GM19328 (cell line): ENCODE results near the gene KIF21A.
A peak's percentile ranks its signal among the peaks of the same experiment; 100 is the strongest.
"Not testable (repeated sequence)": the region's sequence is repeated elsewhere in the genome, so short reads cannot be mapped to it uniquely, and the experiment has no call there.

Experiments
- ATAC-seq: cut with Tn5 transposase; IDR thresholded peaks from one replicate; pipeline ENCODE4 v1.9.1; 2021; ENCODE audit warnings: mild to moderate bottlenecking, moderate library complexity; ENCODE audit not compliant: unreplicated experiment

Gene KIF21A, protein sequence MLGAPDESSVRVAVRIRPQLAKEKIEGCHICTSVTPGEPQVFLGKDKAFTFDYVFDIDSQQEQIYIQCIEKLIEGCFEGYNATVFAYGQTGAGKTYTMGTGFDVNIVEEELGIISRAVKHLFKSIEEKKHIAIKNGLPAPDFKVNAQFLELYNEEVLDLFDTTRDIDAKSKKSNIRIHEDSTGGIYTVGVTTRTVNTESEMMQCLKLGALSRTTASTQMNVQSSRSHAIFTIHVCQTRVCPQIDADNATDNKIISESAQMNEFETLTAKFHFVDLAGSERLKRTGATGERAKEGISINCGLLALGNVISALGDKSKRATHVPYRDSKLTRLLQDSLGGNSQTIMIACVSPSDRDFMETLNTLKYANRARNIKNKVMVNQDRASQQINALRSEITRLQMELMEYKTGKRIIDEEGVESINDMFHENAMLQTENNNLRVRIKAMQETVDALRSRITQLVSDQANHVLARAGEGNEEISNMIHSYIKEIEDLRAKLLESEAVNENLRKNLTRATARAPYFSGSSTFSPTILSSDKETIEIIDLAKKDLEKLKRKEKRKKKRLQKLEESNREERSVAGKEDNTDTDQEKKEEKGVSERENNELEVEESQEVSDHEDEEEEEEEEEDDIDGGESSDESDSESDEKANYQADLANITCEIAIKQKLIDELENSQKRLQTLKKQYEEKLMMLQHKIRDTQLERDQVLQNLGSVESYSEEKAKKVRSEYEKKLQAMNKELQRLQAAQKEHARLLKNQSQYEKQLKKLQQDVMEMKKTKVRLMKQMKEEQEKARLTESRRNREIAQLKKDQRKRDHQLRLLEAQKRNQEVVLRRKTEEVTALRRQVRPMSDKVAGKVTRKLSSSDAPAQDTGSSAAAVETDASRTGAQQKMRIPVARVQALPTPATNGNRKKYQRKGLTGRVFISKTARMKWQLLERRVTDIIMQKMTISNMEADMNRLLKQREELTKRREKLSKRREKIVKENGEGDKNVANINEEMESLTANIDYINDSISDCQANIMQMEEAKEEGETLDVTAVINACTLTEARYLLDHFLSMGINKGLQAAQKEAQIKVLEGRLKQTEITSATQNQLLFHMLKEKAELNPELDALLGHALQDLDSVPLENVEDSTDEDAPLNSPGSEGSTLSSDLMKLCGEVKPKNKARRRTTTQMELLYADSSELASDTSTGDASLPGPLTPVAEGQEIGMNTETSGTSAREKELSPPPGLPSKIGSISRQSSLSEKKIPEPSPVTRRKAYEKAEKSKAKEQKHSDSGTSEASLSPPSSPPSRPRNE (N-terminal part only)

GRCh38 chr12:39443081-39443928 lies at the start of gene KIF21A:
Gene KIF21A, minus strand, starts transcription at chr12:39443120. Its CDS starts 150 bp downstream, at chr12:39442970.
- ATAC-seq = peak; percentile 92

GRCh38 chr12:39490500-39491282 lies 47.8 kb upstream of the KIF21A start:
- no peak for ATAC-seq

DNA sequence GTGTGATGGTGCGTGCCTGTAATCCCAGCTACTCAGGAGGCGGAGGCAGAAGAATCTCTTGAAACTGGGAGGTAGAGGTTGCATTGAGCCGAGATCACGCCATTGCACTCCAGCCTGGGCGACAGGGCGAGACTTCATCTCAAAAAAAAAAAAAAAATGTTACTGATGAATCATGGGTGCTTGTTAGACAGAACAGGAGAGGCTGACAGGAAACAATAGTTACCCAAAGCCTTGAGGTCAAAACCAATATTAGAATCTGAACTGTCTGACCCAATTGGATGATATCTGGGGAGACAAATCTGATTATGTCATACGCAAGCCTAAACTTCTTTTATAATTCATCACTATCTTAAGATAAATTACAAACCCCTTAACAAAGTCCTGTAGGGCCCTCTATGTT lies 40.7 kb upstream of the KIF21A start:
- no peak for ATAC-seq

DNA sequence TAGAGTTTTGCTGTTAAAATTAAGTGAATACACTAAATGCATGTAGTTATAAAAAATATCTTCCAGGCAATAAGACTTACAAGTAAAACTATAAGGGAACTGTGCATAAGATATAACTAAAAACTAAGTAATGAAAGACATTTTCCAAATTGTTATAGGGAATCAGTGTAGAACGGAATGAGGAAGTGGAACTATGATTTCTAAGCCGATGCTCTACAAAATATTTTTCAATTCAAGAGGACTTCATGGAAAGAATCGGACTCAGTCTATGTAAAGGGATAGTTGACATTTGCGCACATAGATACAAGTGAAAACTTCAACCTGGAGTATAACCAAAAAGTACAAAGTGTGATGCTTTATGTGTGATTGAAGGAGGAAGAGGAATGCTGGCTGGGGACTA lies 40.1 kb upstream of the KIF21A start:
- no peak for ATAC-seq

- no peak for ATAC-seq
Observed at GRCh38 chr12:39476894-39477293, 34.0 kb upstream of the KIF21A start.

DNA sequence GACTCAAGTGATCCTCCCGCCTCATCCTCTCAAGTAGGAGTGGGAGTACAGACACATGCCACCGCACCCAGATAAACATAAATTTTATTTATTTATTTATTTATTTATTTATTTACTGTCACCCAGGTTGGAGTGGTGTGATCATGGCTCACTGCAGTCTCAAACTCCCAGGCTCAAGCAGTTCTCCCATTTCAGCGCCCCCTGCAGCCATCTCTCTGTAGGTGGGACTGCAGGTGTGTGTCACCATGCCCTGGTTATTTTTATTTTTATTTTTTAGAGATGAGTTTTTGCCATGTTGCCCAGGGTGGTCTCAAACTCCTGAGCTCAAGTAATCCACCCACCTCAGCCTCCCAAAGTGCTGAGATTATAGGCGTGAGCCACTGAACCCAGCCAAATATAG lies 33.2 kb upstream of the KIF21A start:
- ATAC-seq = no peak

DNA sequence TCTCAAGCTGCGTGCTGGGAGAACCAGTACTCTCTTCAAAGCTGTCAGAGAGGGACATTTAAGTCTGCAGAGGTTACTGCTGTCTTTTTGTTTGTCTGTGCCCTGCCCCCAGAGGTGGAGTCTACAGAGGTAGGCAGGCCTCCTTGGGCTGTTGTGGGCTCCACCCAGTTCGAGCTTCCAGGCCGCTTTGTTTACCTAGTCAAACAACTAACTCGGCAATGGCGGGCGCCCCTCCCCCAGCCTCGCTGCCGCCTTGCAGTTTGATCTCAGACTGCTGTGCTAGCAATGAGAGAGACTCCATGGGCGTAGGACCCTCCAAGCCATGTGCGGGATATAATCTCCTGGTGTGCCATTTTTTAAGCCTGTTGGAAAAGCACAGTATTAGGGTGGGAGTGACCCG lies 32.2 kb upstream of the KIF21A start:
- not testable (repeated sequence) for ATAC-seq

- peak; percentile 75 for ATAC-seq
Observed at GRCh38 chr12:39467432-39467870, 24.5 kb upstream of the KIF21A start.

DNA sequence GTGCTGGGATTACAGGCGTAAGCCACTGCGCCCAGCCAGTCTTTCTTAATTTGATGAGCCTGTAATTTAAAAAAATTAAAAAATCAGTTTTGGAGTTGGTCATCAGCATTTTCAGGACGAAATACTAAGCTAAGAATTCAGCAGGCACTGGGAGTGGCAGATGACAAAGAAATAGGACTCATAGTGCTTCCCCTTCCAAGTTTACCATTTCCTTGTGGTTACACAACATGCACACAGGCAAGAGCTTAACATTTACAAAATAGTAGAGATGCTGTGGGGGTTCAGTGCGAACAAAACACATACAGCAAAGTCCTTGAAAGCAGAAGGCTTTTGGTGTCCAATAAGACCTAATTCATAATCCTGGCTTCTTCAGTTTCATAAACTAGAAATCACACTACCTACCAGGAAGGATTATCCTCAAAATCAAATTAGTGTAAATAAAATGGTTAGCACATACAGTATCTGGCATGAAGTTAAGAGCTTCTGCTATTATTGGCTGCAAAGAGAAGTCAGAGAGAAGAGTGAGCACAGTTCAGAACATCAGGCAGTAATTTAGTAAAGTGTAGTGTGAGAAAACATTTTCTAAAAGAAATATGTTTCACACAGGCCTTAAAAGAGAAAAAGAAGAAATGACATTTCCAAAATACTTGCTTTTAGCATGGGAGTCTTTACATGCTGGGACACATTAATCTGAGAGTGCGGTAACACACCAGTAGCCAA lies 22.2 kb upstream of the KIF21A start:
- ATAC-seq = no peak

DNA sequence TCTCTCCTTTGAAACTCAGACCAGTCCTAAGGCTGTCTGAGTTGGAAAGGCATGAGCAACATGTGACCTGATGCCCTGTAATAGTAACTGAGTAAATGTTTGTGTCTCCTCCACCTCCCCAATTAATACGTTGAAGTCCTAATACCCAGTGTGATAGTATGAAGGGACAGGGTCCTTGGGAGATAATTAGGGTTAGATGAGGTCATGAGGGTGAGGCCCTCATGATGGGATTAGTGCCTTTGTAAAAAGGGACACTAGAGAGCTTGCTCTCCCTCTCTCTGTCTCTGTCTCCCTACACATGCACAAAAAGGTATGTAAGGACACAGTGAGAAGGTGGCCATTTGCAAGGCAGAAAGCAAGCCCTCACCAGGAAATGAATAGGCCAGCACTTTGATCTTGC lies 18.1 kb upstream of the KIF21A start:
- ATAC-seq = no peak

DNA sequence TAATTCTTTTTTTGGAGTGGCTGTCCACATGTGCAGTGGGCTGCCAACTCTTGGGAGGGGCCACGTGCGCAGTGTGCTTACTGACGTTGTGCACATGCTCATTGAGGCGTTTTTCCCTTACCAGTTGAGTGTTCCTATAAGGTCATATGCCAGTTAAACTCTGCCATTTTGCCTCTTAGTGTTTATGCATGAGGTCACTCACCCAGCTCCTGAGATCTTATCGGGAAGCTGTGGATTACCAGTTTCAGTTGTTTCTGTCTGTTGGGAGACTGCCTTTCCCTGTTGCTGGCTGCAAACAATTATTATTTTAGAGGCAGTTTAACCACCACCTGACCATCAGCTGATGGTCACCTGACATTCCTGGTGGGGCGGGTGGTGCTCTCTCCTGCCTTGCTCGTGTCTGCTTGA lies 16.1 kb upstream of the KIF21A start:
- no peak for ATAC-seq

DNA sequence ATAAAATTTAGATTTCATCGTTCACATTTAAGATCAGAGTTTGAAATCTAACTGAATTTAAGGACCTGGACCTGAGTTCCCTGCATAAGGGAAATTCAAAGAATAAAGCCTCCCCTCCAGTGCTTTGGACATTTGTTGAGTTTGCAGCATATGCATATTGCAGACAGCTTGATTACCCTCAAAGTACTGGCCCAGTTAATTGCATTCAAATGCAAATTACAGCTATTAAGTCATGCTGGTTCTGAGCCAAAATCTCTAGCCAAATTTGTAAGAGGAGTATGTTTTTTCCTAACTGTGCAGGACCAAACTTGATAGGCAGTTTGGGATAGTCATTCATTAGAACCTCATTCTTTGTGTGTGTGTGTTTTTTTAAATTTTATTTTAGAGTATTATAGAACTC lies 9.1 kb upstream of the KIF21A start:
- ATAC-seq = no peak

- ATAC-seq = no peak
Observed at GRCh38 chr12:39448038-39448437, 5.1 kb upstream of the KIF21A start.

DNA sequence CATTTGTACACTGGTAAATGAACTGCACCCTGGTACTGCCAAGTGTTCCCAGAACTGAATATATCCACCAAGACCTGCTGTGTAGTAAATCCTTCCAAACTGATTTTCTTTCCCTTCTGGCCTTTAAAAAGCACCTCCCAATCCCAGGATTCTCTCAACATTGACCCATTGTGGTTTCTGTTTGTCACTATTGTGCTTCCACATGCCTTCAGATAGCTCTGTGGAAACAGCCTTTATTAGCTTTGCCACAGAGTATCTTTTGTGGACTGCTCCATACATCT lies 949 bp upstream of the KIF21A start:
- no peak for ATAC-seq

DNA sequence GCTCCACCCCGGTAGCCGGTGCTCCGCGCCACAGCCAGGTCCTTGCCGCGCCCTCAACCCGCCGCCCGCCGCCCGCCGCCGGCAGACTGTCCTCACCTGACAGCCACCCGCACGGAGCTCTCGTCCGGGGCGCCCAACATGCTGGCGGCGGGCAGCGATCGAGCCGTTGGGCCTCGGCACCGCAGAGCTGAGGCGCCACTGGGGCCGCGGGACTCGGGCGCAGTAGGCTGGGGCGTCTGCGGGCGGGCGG lies 164 bp downstream of the KIF21A start:
- ATAC-seq = peak; percentile 28

- ATAC-seq = peak; percentile 22
Observed at GRCh38 chr12:39441963-39442830, 723 bp downstream of the KIF21A start.

DNA sequence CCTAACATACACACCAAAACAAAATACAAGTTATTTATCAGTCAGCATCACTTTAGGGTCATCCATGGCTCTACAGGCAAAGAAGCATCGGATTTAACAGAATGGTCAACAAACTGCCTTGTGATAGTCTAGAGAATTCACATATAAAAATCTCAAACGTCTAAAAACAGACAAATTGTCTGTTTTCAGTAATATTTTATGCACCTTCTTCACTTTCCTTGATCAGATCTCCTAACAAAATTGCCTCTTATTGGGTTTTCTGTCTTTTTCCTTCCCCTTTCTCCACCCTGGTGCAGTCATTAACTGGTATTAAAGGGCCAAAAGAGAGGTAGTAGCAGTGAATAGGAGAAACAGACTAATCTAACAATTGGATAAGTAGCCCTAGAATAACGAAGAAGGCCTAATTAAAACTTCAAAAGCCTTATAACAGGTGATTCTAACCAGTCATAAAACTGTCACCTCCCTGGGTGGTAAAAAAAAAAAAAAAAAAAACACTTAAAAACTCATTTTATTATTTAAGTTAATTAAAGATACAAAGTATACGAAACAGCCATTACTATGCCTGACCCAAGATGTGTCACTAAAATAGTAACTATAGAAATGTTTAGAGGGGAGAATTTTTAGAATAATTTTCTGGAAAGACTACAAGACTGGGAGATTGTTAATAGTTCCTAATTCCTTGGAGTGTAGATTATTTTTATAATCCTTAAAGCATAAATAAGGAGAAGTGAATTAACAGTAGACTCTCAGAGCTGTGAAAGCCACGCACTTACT lies 1.5 kb downstream of the KIF21A start:
- no peak for ATAC-seq

GRCh38 chr12:39440781-39441180 lies 2.1 kb downstream of the KIF21A start:
- no peak for ATAC-seq
